C4-2B (cell line): ENCODE data around the gene CCR9.

Source experiments
- CTCF ChIP-seq: fragments of 450-650 bp; conservative IDR thresholded peaks from 2 replicates; pipeline ENCODE4 v1.5.1; 2017; ENCODE audit warnings: mild to moderate bottlenecking
- ZFX ChIP-seq: fragments of 450-650 bp; IDR thresholded peaks from 2 replicates; pipeline ENCODE4 v1.6.1; 2017

- no peak for TF ChIP-seq CTCF
- TF ChIP-seq ZFX, result no peak
Measured at GRCh38 chr3:45868213-45868612, 18.1 kb upstream of the CCR9 start.
